A673 (cell line): ENCODE measurements around the gene SMIM20.

Experiments
- EZH2 ChIP-seq: fragments of 200-600 bp; sonication (generic); IDR thresholded peaks from 2 replicates; pipeline ENCODE4 v1.6.1; 2017; ENCODE audit warnings: borderline replicate concordance, low read depth, mild to moderate bottlenecking, mixed read lengths, antibody characterized with exemption, low read length; ENCODE audit not compliant: poor library complexity, severe bottlenecking
- TF ChIP-seq, protein P1 (sequence below): fragments of 300-800, 200-600 bp; sonication (generic); conservative IDR thresholded peaks from 2 replicates; pipeline ENCODE4 v1.5.1; 2017; ENCODE audit warnings: low read depth, mild to moderate bottlenecking, antibody characterized with exemption, low read length, moderate library complexity, mixed read lengths

DNA sequence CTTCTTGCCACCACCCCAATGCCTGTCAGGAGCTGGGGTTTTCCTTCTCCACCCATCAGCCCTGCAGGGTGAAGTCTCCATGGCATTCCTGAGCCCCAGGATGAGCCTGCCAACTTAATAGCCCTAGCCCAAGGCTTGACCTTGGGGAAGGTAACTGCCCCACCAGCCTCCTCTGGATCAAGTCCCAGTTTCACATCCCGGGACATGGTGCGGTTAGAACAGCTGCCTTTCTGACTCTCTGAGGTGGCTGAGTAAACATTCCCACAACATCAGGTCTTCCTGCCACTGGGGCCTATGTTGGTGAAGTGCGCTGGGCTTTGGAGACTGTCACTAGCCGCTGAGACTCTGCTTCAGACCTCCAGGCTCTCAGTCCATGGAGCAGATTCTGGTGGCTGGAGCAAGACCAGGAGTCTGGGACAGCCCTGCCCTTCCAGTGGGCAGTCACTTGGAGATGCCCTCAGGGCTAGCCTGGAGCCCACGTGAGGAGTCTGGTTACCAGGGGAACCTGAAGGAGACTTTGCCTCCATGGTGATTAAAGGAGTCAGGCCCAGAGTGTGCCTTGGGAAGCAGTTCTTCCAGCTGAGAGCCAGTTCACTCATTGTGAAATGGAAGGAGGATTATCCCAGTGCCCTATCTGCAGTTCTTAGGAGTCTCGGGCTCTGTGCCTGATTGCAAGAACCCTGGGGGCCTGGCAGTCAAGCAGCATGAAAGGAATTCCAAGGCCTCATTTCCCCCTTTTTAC lies 56.8 kb downstream of the SMIM20 start:
- no peak for TF ChIP-seq EZH2
- TF ChIP-seq, protein P1, sequence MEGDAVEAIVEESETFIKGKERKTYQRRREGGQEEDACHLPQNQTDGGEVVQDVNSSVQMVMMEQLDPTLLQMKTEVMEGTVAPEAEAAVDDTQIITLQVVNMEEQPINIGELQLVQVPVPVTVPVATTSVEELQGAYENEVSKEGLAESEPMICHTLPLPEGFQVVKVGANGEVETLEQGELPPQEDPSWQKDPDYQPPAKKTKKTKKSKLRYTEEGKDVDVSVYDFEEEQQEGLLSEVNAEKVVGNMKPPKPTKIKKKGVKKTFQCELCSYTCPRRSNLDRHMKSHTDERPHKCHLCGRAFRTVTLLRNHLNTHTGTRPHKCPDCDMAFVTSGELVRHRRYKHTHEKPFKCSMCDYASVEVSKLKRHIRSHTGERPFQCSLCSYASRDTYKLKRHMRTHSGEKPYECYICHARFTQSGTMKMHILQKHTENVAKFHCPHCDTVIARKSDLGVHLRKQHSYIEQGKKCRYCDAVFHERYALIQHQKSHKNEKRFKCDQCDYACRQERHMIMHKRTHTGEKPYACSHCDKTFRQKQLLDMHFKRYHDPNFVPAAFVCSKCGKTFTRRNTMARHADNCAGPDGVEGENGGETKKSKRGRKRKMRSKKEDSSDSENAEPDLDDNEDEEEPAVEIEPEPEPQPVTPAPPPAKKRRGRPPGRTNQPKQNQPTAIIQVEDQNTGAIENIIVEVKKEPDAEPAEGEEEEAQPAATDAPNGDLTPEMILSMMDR = no peak
